ENCODE results near the gene FSIP1.

The FSIP1 gene

GRCh38 chr15:39692356-39693327, 90.0 kb downstream of the FSIP1 start:
- H3K4me3 ChIP-seq (ENCODE audit: low read depth, low read length): no peak overlapping the region
- no peak for TF ChIP-seq CTCF (conservative IDR thresholded peaks at IDR 0.05; ENCODE audit: low read depth, low read length)
- DNase-seq (ENCODE audit: low read depth): no peak

- H3K4me3 ChIP-seq (ENCODE audit: low read depth, low read length): no peak overlapping the region
- DNase-seq (ENCODE audit: low read depth): no peak
- no peak for TF ChIP-seq CTCF (conservative IDR thresholded peaks at IDR 0.05; ENCODE audit: low read depth, low read length)
Measured at GRCh38 chr15:39690881-39691634, 91.6 kb downstream of the FSIP1 start.

GRCh38 chr15:39687965-39688364, 94.7 kb downstream of the FSIP1 start:
- H3K4me3 ChIP-seq (ENCODE audit: low read depth, low read length): no peak overlapping the region
- DNase-seq (ENCODE audit: low read depth): no peak
- TF ChIP-seq CTCF (conservative IDR thresholded peaks at IDR 0.05; ENCODE audit: low read depth, low read length): no peak

- no peak overlapping the region for H3K4me3 ChIP-seq (ENCODE audit: low read depth, low read length)
- DNase-seq (ENCODE audit: low read depth): peak; percentile 81
- TF ChIP-seq CTCF (conservative IDR thresholded peaks at IDR 0.05; ENCODE audit: low read depth, low read length): peak; percentile 77
Measured at GRCh38 chr15:39685999-39686613, 96.5 kb downstream of the FSIP1 start.

GRCh38 chr15:39685367-39685766, 97.3 kb downstream of the FSIP1 start:
- H3K4me3 ChIP-seq (ENCODE audit: low read depth, low read length): no peak overlapping the region
- no peak for TF ChIP-seq CTCF (conservative IDR thresholded peaks at IDR 0.05; ENCODE audit: low read depth, low read length)
- DNase-seq (ENCODE audit: low read depth): no peak

GRCh38 chr15:39684233-39684632, 98.4 kb downstream of the FSIP1 start:
- no peak for DNase-seq (ENCODE audit: low read depth)

More at GRCh38 chr15:39684233-39684632, 98.4 kb downstream of the FSIP1 start:
- no peak for TF ChIP-seq CTCF (conservative IDR thresholded peaks at IDR 0.05; ENCODE audit: low read depth, low read length)
- H3K4me3 ChIP-seq (ENCODE audit: low read depth, low read length): no peak overlapping the region
